Liver (tissue), 2 donors: ENCODE data around the gene NAXD.

ENCODE experiments used
- CTCF ChIP-seq: fragments of 150-350 bp; IDR thresholded peaks from 2 replicates; pipeline ENCODE4 v1.5.1; 2017; ENCODE audit warnings: improper control_type of control experiment, low read depth, low read length; ENCODE audit not compliant: missing input control
- TF ChIP-seq, protein P1 (sequence below): IDR thresholded peaks from 2 replicates; pipeline ENCODE4 v1.6.1; 2016; ENCODE audit warnings: antibody characterized with exemption
- donor health status: healthy.

DNA sequence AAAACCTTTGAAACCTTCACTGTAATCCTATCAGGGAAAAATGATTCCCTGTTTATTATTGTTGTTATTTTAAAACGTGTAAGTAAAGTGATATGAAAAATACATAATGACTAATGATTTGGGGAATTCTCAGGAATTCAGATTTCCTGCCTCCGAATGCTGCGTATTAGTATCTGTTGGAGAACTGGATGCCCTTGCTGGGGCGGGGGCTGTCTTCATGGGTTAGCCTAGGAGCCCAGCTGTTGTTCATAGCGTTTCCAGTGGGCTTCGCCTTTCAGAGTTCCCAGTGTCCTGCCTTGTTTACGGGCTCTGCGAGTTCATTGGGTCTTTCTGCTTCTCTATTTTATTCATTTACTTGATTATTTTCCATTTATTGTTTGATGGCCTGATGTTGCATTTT, 18.4 kb downstream of the NAXD start:
- TF ChIP-seq, protein P1, sequence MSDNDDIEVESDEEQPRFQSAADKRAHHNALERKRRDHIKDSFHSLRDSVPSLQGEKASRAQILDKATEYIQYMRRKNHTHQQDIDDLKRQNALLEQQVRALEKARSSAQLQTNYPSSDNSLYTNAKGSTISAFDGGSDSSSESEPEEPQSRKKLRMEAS, result no peak
- TF ChIP-seq CTCF, result no peak
